Neural cell (in vitro differentiated cells): Measurements from ENCODE around the gene BTBD1.
"Not testable (repeated sequence)": the region's sequence is repeated elsewhere in the genome, so short reads cannot be mapped to it uniquely, and the experiment has no call there.

Experiments
- EZH2 ChIP-seq: fragments of 200-600, 300-800 bp; shearing (Covaris generic), sonication (generic); IDR thresholded peaks from 2 replicates; pipeline ENCODE4 v1.6.1; 2014; ENCODE audit warnings: antibody characterized with exemption, low read length, borderline replicate concordance, mild to moderate bottlenecking; ENCODE audit not compliant: insufficient read depth, poor library complexity, severe bottlenecking
- MXI1 ChIP-seq: fragments of 450-650 bp; conservative IDR thresholded peaks from 2 replicates; pipeline ENCODE4 v1.6.1; 2014; ENCODE audit warnings: antibody characterized with exemption, mild to moderate bottlenecking; ENCODE audit not compliant: poor library complexity, severe bottlenecking
- RAD21 ChIP-seq: fragments of 450-650 bp; conservative IDR thresholded peaks from 2 replicates; pipeline ENCODE4 v1.6.1; 2014; ENCODE audit warnings: antibody characterized with exemption, mild to moderate bottlenecking, moderate library complexity
- TAF1 ChIP-seq: IDR thresholded peaks from 2 replicates; pipeline ENCODE4 v1.6.1; 2012; ENCODE audit warnings: low read depth
- TF ChIP-seq, protein P1 (sequence below): fragments of 450-650 bp; IDR thresholded peaks from 2 replicates; pipeline ENCODE4 v1.5.1; 2014; ENCODE audit warnings: antibody characterized with exemption, mild to moderate bottlenecking, moderate library complexity; ENCODE audit not compliant: poor library complexity, severe bottlenecking
- TF ChIP-seq, protein P2 (sequence below): IDR thresholded peaks from 2 replicates; pipeline ENCODE4 v1.6.1; 2012; ENCODE audit warnings: borderline replicate concordance

DNA sequence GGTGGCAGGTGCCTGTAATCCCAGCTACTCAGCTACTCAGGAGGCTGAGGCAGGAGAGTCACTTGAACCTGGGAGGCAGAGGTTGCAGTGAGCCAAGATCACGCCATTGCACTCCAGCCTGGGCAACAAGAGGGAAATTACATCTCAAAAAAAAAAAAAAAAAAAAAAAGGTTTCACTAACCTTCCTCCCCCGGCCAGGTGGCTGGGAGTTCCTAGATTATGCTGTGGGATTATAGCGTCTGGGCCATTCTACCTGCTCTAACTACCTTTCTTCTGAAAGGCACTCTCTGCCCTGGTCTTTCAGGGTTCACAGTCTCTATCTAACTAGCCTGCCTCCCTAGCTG, 24.9 kb upstream of the BTBD1 start:
- TF ChIP-seq, protein P1, sequence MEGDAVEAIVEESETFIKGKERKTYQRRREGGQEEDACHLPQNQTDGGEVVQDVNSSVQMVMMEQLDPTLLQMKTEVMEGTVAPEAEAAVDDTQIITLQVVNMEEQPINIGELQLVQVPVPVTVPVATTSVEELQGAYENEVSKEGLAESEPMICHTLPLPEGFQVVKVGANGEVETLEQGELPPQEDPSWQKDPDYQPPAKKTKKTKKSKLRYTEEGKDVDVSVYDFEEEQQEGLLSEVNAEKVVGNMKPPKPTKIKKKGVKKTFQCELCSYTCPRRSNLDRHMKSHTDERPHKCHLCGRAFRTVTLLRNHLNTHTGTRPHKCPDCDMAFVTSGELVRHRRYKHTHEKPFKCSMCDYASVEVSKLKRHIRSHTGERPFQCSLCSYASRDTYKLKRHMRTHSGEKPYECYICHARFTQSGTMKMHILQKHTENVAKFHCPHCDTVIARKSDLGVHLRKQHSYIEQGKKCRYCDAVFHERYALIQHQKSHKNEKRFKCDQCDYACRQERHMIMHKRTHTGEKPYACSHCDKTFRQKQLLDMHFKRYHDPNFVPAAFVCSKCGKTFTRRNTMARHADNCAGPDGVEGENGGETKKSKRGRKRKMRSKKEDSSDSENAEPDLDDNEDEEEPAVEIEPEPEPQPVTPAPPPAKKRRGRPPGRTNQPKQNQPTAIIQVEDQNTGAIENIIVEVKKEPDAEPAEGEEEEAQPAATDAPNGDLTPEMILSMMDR, result not testable (repeated sequence)
- not testable (repeated sequence) for TF ChIP-seq RAD21, MXI1, TAF1, EZH2
- TF ChIP-seq, protein P2, sequence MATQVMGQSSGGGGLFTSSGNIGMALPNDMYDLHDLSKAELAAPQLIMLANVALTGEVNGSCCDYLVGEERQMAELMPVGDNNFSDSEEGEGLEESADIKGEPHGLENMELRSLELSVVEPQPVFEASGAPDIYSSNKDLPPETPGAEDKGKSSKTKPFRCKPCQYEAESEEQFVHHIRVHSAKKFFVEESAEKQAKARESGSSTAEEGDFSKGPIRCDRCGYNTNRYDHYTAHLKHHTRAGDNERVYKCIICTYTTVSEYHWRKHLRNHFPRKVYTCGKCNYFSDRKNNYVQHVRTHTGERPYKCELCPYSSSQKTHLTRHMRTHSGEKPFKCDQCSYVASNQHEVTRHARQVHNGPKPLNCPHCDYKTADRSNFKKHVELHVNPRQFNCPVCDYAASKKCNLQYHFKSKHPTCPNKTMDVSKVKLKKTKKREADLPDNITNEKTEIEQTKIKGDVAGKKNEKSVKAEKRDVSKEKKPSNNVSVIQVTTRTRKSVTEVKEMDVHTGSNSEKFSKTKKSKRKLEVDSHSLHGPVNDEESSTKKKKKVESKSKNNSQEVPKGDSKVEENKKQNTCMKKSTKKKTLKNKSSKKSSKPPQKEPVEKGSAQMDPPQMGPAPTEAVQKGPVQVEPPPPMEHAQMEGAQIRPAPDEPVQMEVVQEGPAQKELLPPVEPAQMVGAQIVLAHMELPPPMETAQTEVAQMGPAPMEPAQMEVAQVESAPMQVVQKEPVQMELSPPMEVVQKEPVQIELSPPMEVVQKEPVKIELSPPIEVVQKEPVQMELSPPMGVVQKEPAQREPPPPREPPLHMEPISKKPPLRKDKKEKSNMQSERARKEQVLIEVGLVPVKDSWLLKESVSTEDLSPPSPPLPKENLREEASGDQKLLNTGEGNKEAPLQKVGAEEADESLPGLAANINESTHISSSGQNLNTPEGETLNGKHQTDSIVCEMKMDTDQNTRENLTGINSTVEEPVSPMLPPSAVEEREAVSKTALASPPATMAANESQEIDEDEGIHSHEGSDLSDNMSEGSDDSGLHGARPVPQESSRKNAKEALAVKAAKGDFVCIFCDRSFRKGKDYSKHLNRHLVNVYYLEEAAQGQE, result not testable (repeated sequence)
